AG04449 (cell line): ENCODE data around the gene SELENOO.

Experiments used
- CTCF ChIA-PET: fragments of 350-600 bp; formaldehyde crosslinking; extraction: SDS; loops from one replicate; lab custom pipeline; 2021; ENCODE audit warnings: antibody characterized with exemption; lab: Yijun Ruan, JAX
- POLR2A ChIA-PET: fragments of 400-600, 350-600 bp; formaldehyde crosslinking; extraction: SDS; loops from one replicate; lab custom pipeline; 2020; ENCODE audit warnings: antibody characterized with exemption, inconsistent platforms; lab: Yijun Ruan, JAX
- DNase-seq: peaks from one replicate; pipeline ENCODE4 v3.0.0-alpha.2; 2010; ENCODE audit warnings: low read depth, low spot score
- H3K4me3 ChIP-seq: 2 replicates; pipeline ENCODE4 v1.5.1; 2011; ENCODE audit warnings: low read depth, mild to moderate bottlenecking, control low read depth, low read length
- TF ChIP-seq, protein P1 (sequence below): IDR thresholded peaks from one replicate; pipeline ENCODE4 v1.5.1; 2011; ENCODE audit warnings: mild to moderate bottlenecking, moderate library complexity, low read length, control low read depth, inconsistent platforms; ENCODE audit not compliant: insufficient read depth; ENCODE audit errors: missing control alignments

SELENOO gene

DNA sequence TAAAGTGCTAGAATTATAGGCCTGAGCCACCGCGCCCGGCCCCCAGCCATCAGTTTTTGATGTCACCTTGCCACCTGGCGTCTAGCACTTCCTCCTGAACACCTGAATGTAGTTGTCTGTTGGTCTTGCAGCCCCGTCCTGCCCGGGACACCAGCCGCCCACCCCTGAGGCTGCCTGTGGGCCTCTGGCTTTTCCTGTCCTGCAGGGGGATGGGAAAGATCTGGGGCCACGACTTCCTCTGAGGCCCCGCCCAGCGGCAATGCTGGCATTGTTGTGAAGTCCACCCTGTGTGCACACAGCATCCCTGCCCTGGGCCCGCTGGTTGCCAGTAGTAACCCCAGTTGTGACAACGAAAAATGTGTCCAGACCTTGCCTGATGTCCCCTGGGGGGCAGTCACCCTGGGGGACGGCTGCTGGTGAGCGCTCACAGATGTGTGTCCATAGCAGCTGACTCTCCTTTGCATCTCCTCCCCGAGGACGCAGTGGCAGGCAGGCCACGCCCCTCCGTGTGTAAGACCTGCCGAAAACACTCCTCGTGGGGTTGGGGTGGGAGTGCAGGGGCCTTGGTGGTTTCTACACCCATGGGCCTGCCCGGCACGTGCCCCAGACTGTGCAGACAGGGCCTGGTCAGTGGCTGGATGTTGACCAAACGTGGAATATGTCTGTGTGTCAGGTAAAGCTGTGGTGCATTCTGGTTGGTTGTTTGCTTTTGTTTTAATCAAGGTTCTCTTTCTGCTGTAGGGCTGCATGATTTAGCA is 6.8 kb downstream of the SELENOO start:
- ChIA-PET CTCF (interaction anchor here (0.7 to 3.8 kb wide), 12 partner anchors 8 to 277 kb away, joined by 3 to 24 read pairs (median 4); no protein-coding TSS in a partner anchor), POLR2A (no interaction called here)
- DNase-seq: no peak
- no peak overlapping the region for H3K4me3 ChIP-seq
- TF ChIP-seq, protein P1, sequence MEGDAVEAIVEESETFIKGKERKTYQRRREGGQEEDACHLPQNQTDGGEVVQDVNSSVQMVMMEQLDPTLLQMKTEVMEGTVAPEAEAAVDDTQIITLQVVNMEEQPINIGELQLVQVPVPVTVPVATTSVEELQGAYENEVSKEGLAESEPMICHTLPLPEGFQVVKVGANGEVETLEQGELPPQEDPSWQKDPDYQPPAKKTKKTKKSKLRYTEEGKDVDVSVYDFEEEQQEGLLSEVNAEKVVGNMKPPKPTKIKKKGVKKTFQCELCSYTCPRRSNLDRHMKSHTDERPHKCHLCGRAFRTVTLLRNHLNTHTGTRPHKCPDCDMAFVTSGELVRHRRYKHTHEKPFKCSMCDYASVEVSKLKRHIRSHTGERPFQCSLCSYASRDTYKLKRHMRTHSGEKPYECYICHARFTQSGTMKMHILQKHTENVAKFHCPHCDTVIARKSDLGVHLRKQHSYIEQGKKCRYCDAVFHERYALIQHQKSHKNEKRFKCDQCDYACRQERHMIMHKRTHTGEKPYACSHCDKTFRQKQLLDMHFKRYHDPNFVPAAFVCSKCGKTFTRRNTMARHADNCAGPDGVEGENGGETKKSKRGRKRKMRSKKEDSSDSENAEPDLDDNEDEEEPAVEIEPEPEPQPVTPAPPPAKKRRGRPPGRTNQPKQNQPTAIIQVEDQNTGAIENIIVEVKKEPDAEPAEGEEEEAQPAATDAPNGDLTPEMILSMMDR: no peak

DNA sequence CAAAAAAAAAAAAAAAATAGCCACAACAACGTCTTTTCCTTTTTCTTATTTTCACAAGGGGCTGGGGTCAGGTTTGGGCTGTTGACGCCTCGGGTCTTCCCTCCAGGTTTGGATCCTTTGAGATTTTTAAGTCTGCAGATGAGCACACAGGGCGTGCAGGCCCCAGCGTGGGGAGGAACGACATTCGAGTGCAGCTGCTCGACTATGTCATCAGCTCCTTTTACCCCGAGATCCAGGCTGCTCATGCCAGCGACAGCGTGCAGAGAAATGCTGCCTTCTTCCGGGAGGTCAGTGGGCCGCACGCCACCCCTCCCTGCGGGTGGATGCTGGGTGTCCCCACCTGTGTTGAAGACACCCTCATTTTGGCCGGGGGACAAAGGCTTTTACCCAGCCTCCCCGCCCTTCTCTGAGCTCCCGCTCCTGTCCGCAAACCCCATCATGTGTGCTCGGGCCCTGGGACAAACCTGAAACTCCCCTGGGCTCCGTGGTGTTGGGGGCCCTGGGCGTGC is 7.7 kb downstream of the SELENOO start:
- no peak overlapping the region for H3K4me3 ChIP-seq
- ChIA-PET CTCF (interaction anchor here (0.6 to 3.8 kb wide), 15 partner anchors 7 to 278 kb away, joined by 3 to 24 read pairs (median 4); no protein-coding TSS in a partner anchor), POLR2A (no interaction called here)
- TF ChIP-seq, protein P1: no peak
- no peak for DNase-seq

DNA sequence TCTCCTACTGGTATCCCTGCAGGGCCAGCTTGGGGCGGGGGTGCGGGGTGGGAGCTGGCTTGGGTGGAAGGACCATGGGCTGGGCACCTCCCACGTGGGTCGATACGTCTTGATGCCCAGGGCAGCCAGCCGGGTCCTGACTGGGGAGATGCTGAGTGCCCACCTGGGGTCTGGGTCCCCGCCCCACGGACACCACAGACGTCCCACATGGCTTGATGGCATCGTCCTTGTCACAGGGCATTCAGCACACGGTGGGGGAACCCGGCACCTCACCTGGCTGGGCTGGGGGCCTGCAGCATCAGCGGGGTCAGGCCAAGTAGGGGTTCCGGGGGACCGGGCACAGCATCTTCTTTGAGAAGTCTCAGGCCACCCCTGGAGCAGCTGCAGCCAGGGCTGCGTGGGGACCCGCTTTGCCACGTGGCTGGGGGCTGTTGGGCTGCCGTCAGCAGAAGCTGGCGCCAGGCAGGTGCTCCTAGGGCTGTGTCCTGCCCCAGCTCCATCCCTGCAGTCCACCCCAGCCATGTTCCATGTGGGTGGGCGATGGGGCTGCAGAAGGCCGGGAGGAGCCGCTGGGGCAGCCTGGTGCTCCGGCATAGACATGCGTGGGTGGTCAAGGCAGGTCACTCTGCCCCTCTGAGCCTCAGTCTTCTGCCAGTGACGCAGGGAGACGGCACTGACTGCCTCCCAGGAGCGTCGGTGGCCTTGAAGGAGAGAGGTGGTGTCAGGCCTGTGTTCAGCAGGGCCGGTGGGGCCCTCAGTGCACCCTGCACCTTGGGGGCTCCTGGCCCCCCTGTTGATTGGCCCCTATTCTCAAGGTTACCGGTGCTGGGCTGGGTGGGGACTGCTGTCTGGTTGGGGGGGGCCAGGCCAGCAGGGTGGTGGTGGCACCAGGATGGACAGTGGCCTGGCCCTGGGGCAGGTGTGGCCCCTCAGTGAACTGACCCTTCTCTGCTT is 8.4 kb downstream of the SELENOO start:
- CTCF ChIA-PET: interaction anchor here (0.6 to 3.8 kb wide), 11 partner anchors 9 to 278 kb away, joined by 3 to 24 read pairs (median 4); no protein-coding TSS in a partner anchor
- POLR2A ChIA-PET: no interaction called here
- no peak for DNase-seq
- H3K4me3 ChIP-seq: no peak overlapping the region
- TF ChIP-seq, protein P1: no peak

DNA sequence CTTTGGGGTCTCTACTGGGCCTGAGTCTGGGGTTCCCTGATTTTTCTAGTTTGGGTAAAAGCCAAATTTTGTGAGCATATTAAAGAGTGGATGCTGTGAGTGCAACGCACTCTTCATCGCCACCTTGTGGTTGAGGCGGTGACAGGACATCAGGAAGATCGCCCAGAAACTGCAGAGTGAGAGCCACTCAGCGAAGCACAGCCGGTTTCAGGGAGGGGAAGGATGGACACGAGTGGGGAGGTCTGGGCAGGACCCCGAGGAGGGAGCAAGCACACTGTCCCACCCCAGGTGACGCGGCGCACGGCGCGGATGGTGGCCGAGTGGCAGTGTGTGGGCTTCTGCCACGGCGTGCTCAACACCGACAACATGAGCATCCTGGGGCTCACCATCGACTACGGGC is 9.1 kb downstream of the SELENOO start:
- ChIA-PET CTCF (interaction anchor here (6.6 kb wide), 1 partner anchor 62 kb away, joined by 62 read pairs; no protein-coding TSS in a partner anchor), POLR2A (no interaction called here)
- TF ChIP-seq, protein P1: peak; percentile 81
- H3K4me3 ChIP-seq: no peak overlapping the region
- DNase-seq: no peak

DNA sequence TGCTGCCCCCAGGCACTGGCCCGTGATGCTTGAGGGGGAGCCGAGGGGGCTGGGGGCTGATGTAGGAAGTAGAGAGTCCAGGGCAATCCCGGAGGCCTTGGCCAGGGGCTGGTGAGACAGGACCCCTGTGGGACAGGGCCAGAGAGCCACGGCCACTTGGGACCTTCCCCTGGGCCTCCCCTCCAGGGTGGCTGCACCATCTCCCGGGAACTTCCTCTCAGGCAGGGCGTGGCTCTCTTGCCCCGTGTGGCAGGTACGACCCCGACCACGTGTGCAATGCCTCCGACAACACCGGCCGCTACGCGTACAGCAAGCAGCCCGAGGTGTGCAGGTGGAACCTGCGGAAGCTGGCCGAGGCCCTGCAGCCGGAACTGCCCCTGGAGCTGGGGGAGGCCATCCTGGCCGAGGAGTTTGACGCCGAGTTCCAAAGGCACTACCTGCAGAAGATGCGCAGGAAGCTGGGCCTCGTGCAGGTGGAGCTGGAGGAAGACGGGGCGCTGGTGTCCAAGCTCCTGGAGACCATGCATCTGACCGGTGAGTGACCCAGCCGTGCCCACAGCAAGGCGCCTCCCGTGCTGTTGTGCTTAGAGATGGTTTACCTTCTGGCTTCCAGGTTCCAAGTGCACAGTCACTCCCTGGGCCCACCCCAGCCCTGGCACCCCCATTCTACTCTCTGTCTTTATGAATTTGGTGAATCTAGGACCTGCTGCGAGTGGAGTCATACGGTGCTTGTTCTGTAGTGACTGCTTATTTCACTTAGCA is 9.7 kb downstream of the SELENOO start:
- POLR2A ChIA-PET: no interaction called here
- no peak for DNase-seq
- H3K4me3 ChIP-seq: no peak overlapping the region
- TF ChIP-seq, protein P1: no peak
- CTCF ChIA-PET: interaction anchor here (0.8 to 6.6 kb wide), 9 partner anchors 10 to 280 kb away, joined by 3 to 62 read pairs (median 3); partner anchors contain the start of gene HDAC10
